Measurements from ENCODE around the gene APBA3. TPM values are rescaled to one million over a fixed set of nuclear protein-coding genes. Genes with fewer than 3 reads are reported as not detected.

APBA3 gene
- polyA plus RNA-seq, 1 donor (not counting 4 experiments of a cell fraction or from before 2014, with no cell fraction given), result 6.7 TPM

- TF ChIP-seq CTCF (optimal IDR thresholded peaks at IDR 0.05 in 1 of 3, IDR thresholded peaks at IDR 0.05 in 1 of 3, conservative IDR thresholded peaks at IDR 0.05 in 1 of 3; ENCODE audit: extremely low read depth in 1 of 3, insufficient read depth in 2 of 3, low read length in 3 of 3) (no peak), EZH2 (IDR thresholded peaks at IDR 0.05; ENCODE audit: low read length) (no peak)
- Histone ChIP-seq H3K4me3 (ENCODE audit: control insufficient read depth in 2 of 3, extremely low read depth in 1 of 3, insufficient read depth in 2 of 3, low read depth in 1 of 3, low read length in 3 of 3) (peak within 1 kb of the TSS; percentile 80 to 98 (median 96)), H3K36me3 (ENCODE audit: control insufficient read depth in 2 of 2, extremely low read depth in 1 of 2, insufficient read depth in 2 of 2, low read length in 2 of 2) (peaks cover 8 to 10% of the 10 kb centered on the region in 2 experiments), H3K9me1 (ENCODE audit: control insufficient read depth, extremely low read depth, insufficient read depth, low read length) (no peaks in the 10 kb centered on the region), H3K4me2 (ENCODE audit: control insufficient read depth, extremely low read depth, insufficient read depth, low read depth, low read length) (peak within 1 kb of the TSS; percentile 91), H3K9ac (ENCODE audit: control insufficient read depth, extremely low read depth, insufficient read depth, low read length) (peak within 1 kb of the TSS; percentile 99), H3K9me3 (ENCODE audit: control insufficient read depth, low read depth, low read length) (no peaks in the 10 kb centered on the region), H3K27ac (ENCODE audit: control insufficient read depth, insufficient read depth, low read length) (peak within 1 kb of the TSS; percentile 98), H4K20me1 (ENCODE audit: control insufficient read depth, extremely low read depth, insufficient read depth, low read length) (no peaks in the 10 kb centered on the region), H3K4me1 (ENCODE audit: control insufficient read depth, extremely low read depth, insufficient read depth, low read length) (peaks cover 9% of the 10 kb centered on the region), H3K79me2 (ENCODE audit: control insufficient read depth, insufficient read depth, low read length) (peaks cover 18% of the 10 kb centered on the region), H2AFZ (ENCODE audit: control insufficient read depth, low read length) (peak within 1 kb of the TSS; percentile 89), H3K27me3 (ENCODE audit: control insufficient read depth, extremely low read depth, insufficient read depth, low read length) (no peaks in the 10 kb centered on the region)
- peak; percentile 91 for FAIRE-seq
- dilution Hi-C loops (cut with MboI; ENCODE audit: extremely low pct_ligation_motif_present, low sequenced_read_pairs), result no loop called here
- peak; percentile 90 for DNase-seq (ENCODE audit: low read depth, low spot score)
Measured at GRCh38 chr19:3762501-3763459, 1.3 kb upstream of the APBA3 start, which contains the start of gene MRPL54. Gene MRPL54, plus strand, starts transcription at chr19:3762682. Its CDS starts 19 bp downstream, at chr19:3762701.

- H3K79me2 ChIP-seq (ENCODE audit: control insufficient read depth, insufficient read depth, low read length), result peaks cover 18% of the 10 kb centered on the region
- H4K20me1 ChIP-seq (ENCODE audit: control insufficient read depth, extremely low read depth, insufficient read depth, low read length), result no peaks in the 10 kb centered on the region
- peak overlapping the region; percentile 98 for H3K27ac ChIP-seq (ENCODE audit: control insufficient read depth, insufficient read depth, low read length)
- TF ChIP-seq EZH2 (IDR thresholded peaks at IDR 0.05; ENCODE audit: low read length), result no peak
- TF ChIP-seq CTCF (optimal IDR thresholded peaks at IDR 0.05 in 1 of 3, IDR thresholded peaks at IDR 0.05 in 1 of 3, conservative IDR thresholded peaks at IDR 0.05 in 1 of 3; ENCODE audit: extremely low read depth in 1 of 3, insufficient read depth in 2 of 3, low read length in 3 of 3), result no peak
- H3K4me2 ChIP-seq (ENCODE audit: control insufficient read depth, extremely low read depth, insufficient read depth, low read depth, low read length), result peak overlapping the region; percentile 72
- peaks cover 9% of the 10 kb centered on the region for H3K4me1 ChIP-seq (ENCODE audit: control insufficient read depth, extremely low read depth, insufficient read depth, low read length)
- peaks cover 7 to 8% of the 10 kb centered on the region in 2 experiments for H3K36me3 ChIP-seq (ENCODE audit: control insufficient read depth in 2 of 2, extremely low read depth in 1 of 2, insufficient read depth in 2 of 2, low read length in 2 of 2)
- H3K9me3 ChIP-seq (ENCODE audit: control insufficient read depth, low read depth, low read length), result no peaks in the 10 kb centered on the region
- H2AFZ ChIP-seq (ENCODE audit: control insufficient read depth, low read length), result no peak overlapping the region
- FAIRE-seq (no peak), DNase-seq (ENCODE audit: low read depth, low spot score) (no peak)
- no peaks in the 10 kb centered on the region for H3K27me3 ChIP-seq (ENCODE audit: control insufficient read depth, extremely low read depth, insufficient read depth, low read length)
- H3K9me1 ChIP-seq (ENCODE audit: control insufficient read depth, extremely low read depth, insufficient read depth, low read length), result no peaks in the 10 kb centered on the region
- dilution Hi-C loops (cut with MboI; ENCODE audit: extremely low pct_ligation_motif_present, low sequenced_read_pairs), result no loop called here
- peak overlapping the region; percentile 99 for H3K9ac ChIP-seq (ENCODE audit: control insufficient read depth, extremely low read depth, insufficient read depth, low read length)
- peak overlapping the region; percentile 79 to 97 (median 94) for H3K4me3 ChIP-seq (ENCODE audit: control insufficient read depth in 2 of 3, extremely low read depth in 1 of 3, insufficient read depth in 2 of 3, low read depth in 1 of 3, low read length in 3 of 3)
Measured at GRCh38 chr19:3762130-3762473, 610 bp upstream of the APBA3 start.
